CD4-positive, alpha-beta T cell (primary cell): ENCODE data around the gene ADGRV1. TPM values are rescaled to one million over a fixed set of nuclear protein-coding genes. Genes with fewer than 3 reads are reported as not detected.

Experiments
- ATAC-seq: fragments of 200-7000 bp; cut with Tn5 transposase; one replicate; pipeline ENCODE4 v1.10.0; 2022; ENCODE audit warnings: mild to moderate bottlenecking; ENCODE audit not compliant: poor library complexity
- CTCF ChIA-PET: fragments of 350-600 bp; sonication (Branson Sonifier 250); formaldehyde crosslinking; loops from one replicate; lab custom pipeline; 2021; ENCODE audit warnings: antibody characterized with exemption, inconsistent platforms; lab: Charles Lee
- POLR2A ChIA-PET: fragments of 350-600 bp; sonication (Branson Sonifier 250); formaldehyde crosslinking; loops from one replicate; lab custom pipeline; 2021; ENCODE audit warnings: antibody characterized with exemption, inconsistent platforms; lab: Charles Lee
- DNase-seq, 14 experiments: peaks; one replicate each; pipeline ENCODE4 v3.0.0-alpha.2; 2013 to 2020; ENCODE audit warnings: mixed read lengths in 2 of 14
- H3K27ac ChIP-seq, 2 donors: one replicate each; pipeline versions ENCODE4 v1.5.1 to v1.7.0; 2013; ENCODE audit warnings: low read length in 2 of 2, low read depth in 1 of 2, mild to moderate bottlenecking in 1 of 2
- H3K27me3 ChIP-seq, 2 experiments: 1 replicate in 1 of 2; 2 replicates in 1 of 2; pipeline versions ENCODE4 v1.6.1 to v1.7.0; 2013; ENCODE audit warnings: low read length in 2 of 2, control low read depth in 1 of 2, mild to moderate bottlenecking in 1 of 2, moderate library complexity in 1 of 2; ENCODE audit not compliant: insufficient read depth in 2 of 2, control insufficient read depth in 1 of 2
- H3K36me3 ChIP-seq: one replicate; pipeline ENCODE4 v1.6.1; 2013; ENCODE audit warnings: low read length, control low read depth; ENCODE audit not compliant: insufficient read depth
- H3K4me1 ChIP-seq: one replicate; pipeline ENCODE4 v1.6.1; 2013; ENCODE audit warnings: low read length, control low read depth; ENCODE audit not compliant: insufficient read depth
- H3K4me3 ChIP-seq: one replicate; pipeline ENCODE4 v1.5.1; 2013; ENCODE audit warnings: mild to moderate bottlenecking, low read length, moderate library complexity
- H3K9me3 ChIP-seq, 2 experiments: 1 replicate in 1 of 2; 2 replicates in 1 of 2; pipeline versions ENCODE4 v1.6.1 to v1.7.0; 2013; ENCODE audit warnings: low read length in 2 of 2, mild to moderate bottlenecking in 2 of 2, control low read depth in 1 of 2, moderate library complexity in 1 of 2; ENCODE audit not compliant: control insufficient read depth in 1 of 2, insufficient read depth in 1 of 2
- H3K27ac Mint-ChIP-seq: one replicate; pipeline ENCODE4 v1.8.0; 2020; ENCODE audit warnings: mixed read lengths
- H3K27me3 Mint-ChIP-seq: one replicate; pipeline ENCODE4 v1.8.0; 2021; ENCODE audit warnings: mixed read lengths
- H3K36me3 Mint-ChIP-seq: one replicate; pipeline ENCODE4 v1.8.0; 2021; ENCODE audit warnings: low read depth, mixed read lengths
- H3K4me1 Mint-ChIP-seq: one replicate; pipeline ENCODE4 v1.8.0; 2021; ENCODE audit warnings: low read depth, mixed read lengths
- H3K4me3 Mint-ChIP-seq: one replicate; pipeline ENCODE4 v1.8.0; 2020; ENCODE audit warnings: mild to moderate bottlenecking, mixed read lengths
- H3K9me3 Mint-ChIP-seq: one replicate; pipeline ENCODE4 v1.8.0; 2020; ENCODE audit warnings: mixed read lengths
- intact Hi-C, 2 experiments: fragments of 100-400 bp; cut with DNase I in 1 of 2; cut with micrococcal nuclease in 1 of 2; formaldehyde crosslinking; loops; one replicate each; pipeline versions ENCODE4 v1.15.1 to v1.9.0; 2023 to 2025; cut with DNase I, micrococcal nuclease
- total RNA-seq, 174 experiments: library from RNA in 2 of 174; stranded (reverse) in 2 of 174; gene quantifications; one replicate each; pipeline ENCODE4 v1.2.3 and lab custom pipeline; 2021 to 2026
- TF ChIP-seq, protein P1 (sequence below): fragments of 200-600 bp; IDR thresholded peaks from one replicate; pipeline ENCODE4 v1.8.0; 2022; ENCODE audit warnings: antibody characterized with exemption, mild to moderate bottlenecking

Gene ADGRV1
- total RNA-seq, 2 experiments from 2014 or later, result 0.81 to 1.2 TPM

- intact Hi-C loops, result no loop called here
- peaks cover 0 to 3% of the 10 kb centered on the region in 2 experiments for H3K27me3 ChIP-seq
- CTCF ChIA-PET, result no interaction called here
- H3K36me3 ChIP-seq, result no peaks in the 10 kb centered on the region
- Mint-ChIP-seq H3K27me3 (peaks cover 19% of the 10 kb centered on the region), H3K36me3 (no peaks in the 10 kb centered on the region), H3K27ac (no peak overlapping the region), H3K4me1 (no peaks in the 10 kb centered on the region), H3K9me3 (no peaks in the 10 kb centered on the region), H3K4me3 (no peak overlapping the region)
- no peaks in the 10 kb centered on the region for H3K9me3 ChIP-seq
- TF ChIP-seq, protein P1, sequence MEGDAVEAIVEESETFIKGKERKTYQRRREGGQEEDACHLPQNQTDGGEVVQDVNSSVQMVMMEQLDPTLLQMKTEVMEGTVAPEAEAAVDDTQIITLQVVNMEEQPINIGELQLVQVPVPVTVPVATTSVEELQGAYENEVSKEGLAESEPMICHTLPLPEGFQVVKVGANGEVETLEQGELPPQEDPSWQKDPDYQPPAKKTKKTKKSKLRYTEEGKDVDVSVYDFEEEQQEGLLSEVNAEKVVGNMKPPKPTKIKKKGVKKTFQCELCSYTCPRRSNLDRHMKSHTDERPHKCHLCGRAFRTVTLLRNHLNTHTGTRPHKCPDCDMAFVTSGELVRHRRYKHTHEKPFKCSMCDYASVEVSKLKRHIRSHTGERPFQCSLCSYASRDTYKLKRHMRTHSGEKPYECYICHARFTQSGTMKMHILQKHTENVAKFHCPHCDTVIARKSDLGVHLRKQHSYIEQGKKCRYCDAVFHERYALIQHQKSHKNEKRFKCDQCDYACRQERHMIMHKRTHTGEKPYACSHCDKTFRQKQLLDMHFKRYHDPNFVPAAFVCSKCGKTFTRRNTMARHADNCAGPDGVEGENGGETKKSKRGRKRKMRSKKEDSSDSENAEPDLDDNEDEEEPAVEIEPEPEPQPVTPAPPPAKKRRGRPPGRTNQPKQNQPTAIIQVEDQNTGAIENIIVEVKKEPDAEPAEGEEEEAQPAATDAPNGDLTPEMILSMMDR, result no peak
- H3K4me3 ChIP-seq, result no peak overlapping the region
- H3K4me1 ChIP-seq, result no peaks in the 10 kb centered on the region
- no peak for ATAC-seq
- H3K27ac ChIP-seq, result no peak overlapping the region
- no peak for DNase-seq
- POLR2A ChIA-PET, result no interaction called here
Observed at GRCh38 chr5:90888511-90889324, 330.1 kb downstream of the ADGRV1 start.

GRCh38 chr5:90889325-90889600 lies 330.7 kb downstream of the ADGRV1 start:
- Mint-ChIP-seq H3K4me1 (no peaks in the 10 kb centered on the region), H3K36me3 (no peaks in the 10 kb centered on the region), H3K9me3 (no peaks in the 10 kb centered on the region), H3K27me3 (peaks cover 14% of the 10 kb centered on the region), H3K27ac (no peak overlapping the region), H3K4me3 (no peak overlapping the region)
- intact Hi-C loops, result no loop called here
- ATAC-seq (no peak), DNase-seq (no peak)
- POLR2A ChIA-PET, result no interaction called here
- Histone ChIP-seq H3K4me3 (no peak overlapping the region), H3K27ac (no peak overlapping the region), H3K36me3 (no peaks in the 10 kb centered on the region), H3K9me3 (no peaks in the 10 kb centered on the region), H3K4me1 (no peaks in the 10 kb centered on the region), H3K27me3 (peaks cover 0 to 3% of the 10 kb centered on the region in 2 experiments)
- TF ChIP-seq, protein P1, result no peak
- CTCF ChIA-PET, result no interaction called here

- Histone ChIP-seq H3K9me3 (no peaks in the 10 kb centered on the region), H3K27me3 (peaks cover 0 to 3% of the 10 kb centered on the region in 2 experiments), H3K36me3 (no peaks in the 10 kb centered on the region), H3K4me3 (no peak overlapping the region), H3K27ac (no peak overlapping the region), H3K4me1 (no peaks in the 10 kb centered on the region)
- ATAC-seq (no peak), DNase-seq (no peak)
- H3K9me3 Mint-ChIP-seq, result no peaks in the 10 kb centered on the region
- H3K4me3 Mint-ChIP-seq, result no peak overlapping the region
- TF ChIP-seq, protein P1, result no peak
- H3K27me3 Mint-ChIP-seq, result peaks cover 11% of the 10 kb centered on the region
- no peaks in the 10 kb centered on the region for H3K4me1 Mint-ChIP-seq
- CTCF ChIA-PET, result no interaction called here
- H3K36me3 Mint-ChIP-seq, result no peaks in the 10 kb centered on the region
- POLR2A ChIA-PET, result no interaction called here
- H3K27ac Mint-ChIP-seq, result no peak overlapping the region
- intact Hi-C loops, result no loop called here
Observed at GRCh38 chr5:90890180-90890579, 331.6 kb downstream of the ADGRV1 start.
